HG02885 (cell line): ENCODE results near the gene ATP1B3.
"Not testable (repeated sequence)": the region's sequence is repeated elsewhere in the genome, so short reads cannot be mapped to it uniquely, and the experiment has no call there.

Experiments
- ATAC-seq: cut with Tn5 transposase; IDR thresholded peaks from one replicate; pipeline ENCODE4 v1.9.1; 2021; ENCODE audit warnings: mild to moderate bottlenecking; ENCODE audit not compliant: unreplicated experiment, poor library complexity

The ATP1B3 gene

GRCh38 chr3:141900343-141900742, 23.9 kb downstream of the ATP1B3 start:
- ATAC-seq: no peak

- ATAC-seq: no peak
These were observed 25.5 kb downstream of the ATP1B3 start for GRCh38 chr3:141901914-141902313.

- no peak for ATAC-seq
These were observed 27.8 kb downstream of the ATP1B3 start for GRCh38 chr3:141904203-141904602.

- no peak for ATAC-seq
These were observed 28.7 kb downstream of the ATP1B3 start for GRCh38 chr3:141905129-141905528.

- ATAC-seq: no peak
These were observed 33.0 kb downstream of the ATP1B3 start for GRCh38 chr3:141909408-141909807.

- ATAC-seq: not testable (repeated sequence)
These were observed 33.5 kb downstream of the ATP1B3 start for GRCh38 chr3:141909986-141910385.

GRCh38 chr3:141913150-141913811, 36.8 kb downstream of the ATP1B3 start:
- ATAC-seq: peak; percentile 64

GRCh38 chr3:141914311-141914710, 37.9 kb downstream of the ATP1B3 start:
- ATAC-seq: no peak

GRCh38 chr3:141915016-141915415, 38.6 kb downstream of the ATP1B3 start:
- ATAC-seq: no peak

GRCh38 chr3:141915766-141916165, 39.3 kb downstream of the ATP1B3 start:
- ATAC-seq: no peak

- ATAC-seq: no peak
These were observed 44.3 kb downstream of the ATP1B3 start for GRCh38 chr3:141920701-141921100.

- ATAC-seq: no peak
These were observed 44.9 kb downstream of the ATP1B3 start for GRCh38 chr3:141921316-141921715.

GRCh38 chr3:141925677-141926076, 49.2 kb downstream of the ATP1B3 start:
- ATAC-seq: not testable (repeated sequence)

- ATAC-seq: no peak
These were observed 50.5 kb downstream of the ATP1B3 start for GRCh38 chr3:141926929-141927328.

- ATAC-seq: no peak
These were observed 52.3 kb downstream of the ATP1B3 start for GRCh38 chr3:141928631-141929270.

GRCh38 chr3:141929341-141929995, 53.0 kb downstream of the ATP1B3 start:
- no peak for ATAC-seq

- ATAC-seq: no peak
These were observed 54.4 kb downstream of the ATP1B3 start for GRCh38 chr3:141930801-141931200.

GRCh38 chr3:141933421-141934300, 57.2 kb downstream of the ATP1B3 start:
- ATAC-seq: no peak

- no peak for ATAC-seq
These were observed 57.9 kb downstream of the ATP1B3 start for GRCh38 chr3:141934354-141934753.

- ATAC-seq: no peak
These were observed 61.6 kb downstream of the ATP1B3 start for GRCh38 chr3:141938011-141938500.
